Upper lobe of right lung (tissue), 1 donor: ENCODE results near the gene SAP130. TPM values are rescaled to one million over a fixed set of nuclear protein-coding genes. Genes with fewer than 3 reads are reported as not detected.

Source experiments
- ATAC-seq: fragments of 200-7000 bp; cut with Tn5 transposase; one replicate; pipeline ENCODE4 v1.9.1; 2020; ENCODE audit warnings: mild to moderate bottlenecking, moderate library complexity
- DNase-seq: peaks from one replicate; pipeline ENCODE4 v3.0.0-alpha.2; 2020
- H3K27ac ChIP-seq: fragments of 200-600 bp; one replicate; pipeline ENCODE4 v1.8.0; 2022
- H3K27me3 ChIP-seq: fragments of 200-600 bp; one replicate; pipeline ENCODE4 v1.8.0; 2022; ENCODE audit warnings: mild to moderate bottlenecking
- H3K36me3 ChIP-seq: fragments of 200-600 bp; one replicate; pipeline ENCODE4 v1.8.0; 2022
- H3K4me1 ChIP-seq: fragments of 200-600 bp; one replicate; pipeline ENCODE4 v1.8.0; 2022
- H3K4me3 ChIP-seq: fragments of 200-600 bp; one replicate; pipeline ENCODE4 v1.8.0; 2022; ENCODE audit warnings: mild to moderate bottlenecking
- H3K9me3 ChIP-seq: fragments of 200-600 bp; one replicate; pipeline ENCODE4 v1.8.0; 2022
- CTCF ChIP-seq: fragments of 200-600 bp; IDR thresholded peaks from one replicate; pipeline ENCODE4 v1.8.0; 2022; ENCODE audit warnings: antibody characterized with exemption
- intact Hi-C: fragments of 100-400 bp; cut with DNase I; formaldehyde crosslinking; loops from one replicate; pipeline ENCODE4 v1.11.0; 2022
- total RNA-seq: library from RNA; stranded (reverse); fragmentation: NEBNext Ultra II Directional; extraction: Animal tissue kit (Norgen Biotek cat#: 25700); gene quantifications from one replicate; pipeline ENCODE4 v1.2.1, GENCODE V29; 2021
- donor health status: DM: no; HTN: yes; CAD: no; lungs with severe emphysema.

Gene SAP130
- total RNA-seq, 1 donor from 2014 or later: 16.9 TPM

DNA sequence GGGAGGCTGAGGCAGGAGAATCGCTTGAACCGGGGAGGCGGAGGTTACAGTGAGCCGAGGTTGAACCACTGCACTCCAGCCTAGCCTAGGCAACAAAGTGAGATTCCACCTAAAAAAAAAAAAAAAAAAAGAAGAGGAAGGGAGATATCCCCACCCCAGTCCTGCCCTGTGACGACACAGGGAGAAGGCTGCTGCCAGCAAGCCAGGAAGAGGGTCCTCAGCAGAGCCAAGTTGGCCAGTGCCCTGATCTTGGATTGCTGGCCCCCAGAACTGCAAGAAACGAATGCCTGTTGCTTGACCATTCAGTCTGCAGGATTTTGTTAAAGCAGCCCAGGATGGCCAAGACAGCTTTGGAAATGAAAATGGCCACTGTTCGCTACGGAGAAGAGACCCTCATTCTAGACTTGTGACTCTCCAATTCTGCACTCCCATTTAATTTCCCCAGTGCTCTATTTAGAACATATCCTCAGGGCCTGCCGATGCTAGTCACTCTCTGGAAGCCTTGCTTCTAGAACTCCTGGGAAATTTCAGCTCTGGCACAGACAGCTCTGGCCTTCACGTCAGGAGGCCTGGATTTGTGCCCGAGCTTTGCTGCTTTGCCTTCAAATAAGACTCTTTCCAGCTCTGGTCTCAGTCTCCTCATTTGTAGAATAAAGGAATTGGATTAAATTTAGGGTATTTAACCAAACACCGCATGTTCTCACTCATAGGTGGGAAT is 126.4 kb downstream of the SAP130 start:
- Histone ChIP-seq H3K9me3 (no peaks in the 10 kb centered on the region), H3K4me1 (peaks cover 5% of the 10 kb centered on the region), H3K36me3 (no peaks in the 10 kb centered on the region), H3K4me3 (no peak overlapping the region), H3K27me3 (peaks cover 2% of the 10 kb centered on the region), H3K27ac (no peak overlapping the region)
- intact Hi-C loops: no loop called here
- TF ChIP-seq CTCF: no peak
- ATAC-seq (no peak), DNase-seq (no peak)

- TF ChIP-seq CTCF: no peak
- no peaks in the 10 kb centered on the region for H3K36me3 ChIP-seq
- ATAC-seq: peak; percentile 64
- H3K9me3 ChIP-seq: no peaks in the 10 kb centered on the region
- H3K4me3 ChIP-seq: no peak overlapping the region
- DNase-seq: no peak
- H3K4me1 ChIP-seq: peaks cover 5% of the 10 kb centered on the region
- intact Hi-C loops: no loop called here
- no peaks in the 10 kb centered on the region for H3K27me3 ChIP-seq
- no peak overlapping the region for H3K27ac ChIP-seq
Measured at GRCh38 chr2:127897531-127898211, 130.2 kb downstream of the SAP130 start.

- intact Hi-C loops: no loop called here
- H3K9me3 ChIP-seq: no peaks in the 10 kb centered on the region
- H3K27ac ChIP-seq: no peak overlapping the region
- TF ChIP-seq CTCF: no peak
- no peak overlapping the region for H3K4me3 ChIP-seq
- ATAC-seq (no peak), DNase-seq (no peak)
- peaks cover 5% of the 10 kb centered on the region for H3K4me1 ChIP-seq
- no peaks in the 10 kb centered on the region for H3K36me3 ChIP-seq
- no peaks in the 10 kb centered on the region for H3K27me3 ChIP-seq
Measured at GRCh38 chr2:127893494-127893893, 134.4 kb downstream of the SAP130 start.

- no peak overlapping the region for H3K4me3 ChIP-seq
- H3K27ac ChIP-seq: no peak overlapping the region
- peaks cover 6% of the 10 kb centered on the region for H3K4me1 ChIP-seq
- intact Hi-C loops: no loop called here
- no peak for DNase-seq
- TF ChIP-seq CTCF: no peak
- no peaks in the 10 kb centered on the region for H3K36me3 ChIP-seq
- no peaks in the 10 kb centered on the region for H3K9me3 ChIP-seq
- no peaks in the 10 kb centered on the region for H3K27me3 ChIP-seq
- ATAC-seq: no peak
Measured at GRCh38 chr2:127893033-127893432, 134.8 kb downstream of the SAP130 start.

DNA sequence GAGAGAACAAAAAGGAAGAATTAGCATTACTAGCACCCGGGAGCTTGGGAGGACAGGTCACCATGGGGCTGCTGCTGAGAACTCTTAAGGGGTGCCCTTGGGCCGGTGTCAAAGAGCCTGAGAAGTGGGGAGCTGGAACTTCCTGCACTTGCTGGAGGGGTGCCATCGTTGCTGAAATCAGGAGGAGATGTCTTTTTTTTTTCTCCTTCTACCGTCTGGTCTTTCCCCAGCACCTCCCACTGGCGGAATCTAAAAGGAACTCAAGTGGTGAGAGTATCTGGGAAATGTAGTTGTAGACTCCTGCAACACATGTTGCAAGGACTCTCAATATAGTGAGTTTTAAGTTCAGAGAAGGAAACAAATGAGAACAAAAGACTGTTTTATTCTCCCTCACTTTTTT is 136.0 kb downstream of the SAP130 start:
- H3K9me3 ChIP-seq: no peaks in the 10 kb centered on the region
- DNase-seq (peak; percentile 73), ATAC-seq (peak; percentile 81)
- TF ChIP-seq CTCF: no peak
- intact Hi-C loops: no loop called here
- peaks cover 12% of the 10 kb centered on the region for H3K4me1 ChIP-seq
- no peaks in the 10 kb centered on the region for H3K36me3 ChIP-seq
- no peak overlapping the region for H3K4me3 ChIP-seq
- H3K27ac ChIP-seq: no peak overlapping the region
- H3K27me3 ChIP-seq: no peaks in the 10 kb centered on the region

Other genes with a start within 250 kb of the SAP130 start
- 53.9 TPM for gene WDR33, start 216.9 kb downstream of the SAP130 start, total RNA-seq
- 23.1 TPM for gene POLR2D, start 169.9 kb downstream of the SAP130 start, total RNA-seq
- gene AMMECR1L, start 142.1 kb downstream of the SAP130 start, total RNA-seq: 17.2 TPM
- gene UGGT1, start 63.1 kb upstream of the SAP130 start, total RNA-seq: 45.9 TPM